Spleen (tissue), 11 donors: ENCODE data around the gene CCDC141. TPM values are rescaled to one million over a fixed set of nuclear protein-coding genes. Genes with fewer than 3 reads are reported as not detected.

Experiments
- DNase-seq: peaks from one replicate; pipeline ENCODE4 v3.0.0-alpha.2; 2020
- H3K27ac ChIP-seq, 8 donors: fragments of 200-600 bp; sonication (generic) in 7 of 8; 1 replicate in 4 of 8; 2 replicates in 4 of 8; pipeline versions ENCODE4 v1.5.0 to v1.8.0; 2016 to 2021; ENCODE audit warnings: inconsistent platforms in 4 of 8, mild to moderate bottlenecking in 4 of 8, moderate library complexity in 1 of 8
- H3K27me3 ChIP-seq, 7 donors: fragments of 200-600 bp; sonication (generic) in 6 of 7; replicated peaks in 1 of 7; 1 replicate in 4 of 7; 2 replicates in 3 of 7; pipeline versions ENCODE4 v1.5.0 to v1.8.0; 2016 to 2021; ENCODE audit warnings: inconsistent platforms in 3 of 7, mild to moderate bottlenecking in 1 of 7
- H3K36me3 ChIP-seq, 6 donors: fragments of 200-600 bp; sonication (generic) in 5 of 6; 1 replicate in 4 of 6; 2 replicates in 2 of 6; pipeline versions ENCODE4 v1.5.0 to v1.8.0; 2016 to 2021; ENCODE audit warnings: inconsistent platforms in 2 of 6
- H3K4me1 ChIP-seq, 6 donors: fragments of 200-600 bp; sonication (generic) in 5 of 6; 1 replicate in 3 of 6; 2 replicates in 3 of 6; pipeline versions ENCODE4 v1.5.0 to v1.8.0; 2016 to 2021; ENCODE audit warnings: inconsistent platforms in 3 of 6
- H3K4me3 ChIP-seq, 8 donors: fragments of 200-600 bp; sonication (generic) in 7 of 8; 1 replicate in 4 of 8; 2 replicates in 4 of 8; pipeline versions ENCODE4 v1.5.0 to v1.8.0; 2016 to 2021; ENCODE audit warnings: inconsistent platforms in 4 of 8, mild to moderate bottlenecking in 4 of 8, moderate library complexity in 2 of 8
- H3K9me3 ChIP-seq, 8 donors: fragments of 200-600 bp; sonication (generic) in 7 of 8; 1 replicate in 4 of 8; 2 replicates in 4 of 8; pipeline versions ENCODE4 v1.5.0 to v1.8.0; 2016 to 2021; ENCODE audit warnings: inconsistent platforms in 4 of 8
- POLR2A ChIP-seq, 3 donors: fragments of 450-650 bp; IDR thresholded peaks; one replicate each; pipeline ENCODE4 v1.5.1; 2017; ENCODE audit warnings: antibody characterized with exemption in 3 of 3, mild to moderate bottlenecking in 1 of 3
- POLR2AphosphoS5 ChIP-seq, 3 donors: sonication (generic); formaldehyde crosslinking; IDR thresholded peaks; one replicate each; pipeline ENCODE4 v1.5.1; 2017; ENCODE audit warnings: antibody characterized with exemption in 3 of 3
- WGBS, 5 donors: extraction: QIAGEN DNeasy Blood & Tissue Kit in 3 of 5; methylation state at CpG; one replicate each; pipeline versions ENCODE4 v1.1.5 to v1.1.7; 2013 to 2018; 5-methylcytosine and 5-hydroxymethylcytosine counted together
- intact Hi-C: fragments of 100-400 bp; cut with DNase I; formaldehyde crosslinking; loops from one replicate; pipeline ENCODE4 v1.15.0; 2023; ENCODE audit warnings: low total_unique reads
- polyA plus RNA-seq, 3 donors: library from polyadenylated mRNA; stranded (reverse); fragments of 200-250 nt; gene quantifications; one replicate each; pipeline ENCODE4 v1.2.1, GENCODE V29; 2013
- total RNA-seq, 7 donors: library from RNA; depleted of rRNA in 3 of 7; stranded (reverse); fragments of >200 nt in 3 of 7; fragmentation: NEBNext Ultra II Directional in 4 of 7; extraction: Animal tissue kit (Norgen Biotek cat#: 25700) in 4 of 7; gene quantifications; one replicate each; pipeline versions ENCODE4 v1.1.0 to v1.2.1, GENCODE V29; 2016 to 2021
- TF ChIP-seq, protein P1 (sequence below), 11 experiments: fragments of 200-600 bp in 7 of 11; fragments of 450-650 bp in 4 of 11; sonication (generic) in 4 of 11; IDR thresholded peaks in 8 of 11; conservative IDR thresholded peaks in 3 of 11; 1 replicate in 7 of 11; 2 replicates in 4 of 11; pipeline versions ENCODE4 v1.4.0 to v1.8.0; 2016 to 2021; ENCODE audit warnings: antibody characterized with exemption in 11 of 11, inconsistent platforms in 4 of 11, mild to moderate bottlenecking in 1 of 11
- donor health status: healthy with polysubstance abuse.
- donor health status: DM: no; HTN: no; CAD: no; lungs with moderate emphysema.
- donor health status: DM: no; HTN: no; CAD: no.
- donor health status: Bipolar disorder and iron deficiency.
- donor health status: healthy.
- donor health status: DM: no; HTN: no; CAD: no.
- donor health status: DM: yes; HTN: yes; CAD: no.

CCDC141 gene
- total and polyA plus RNA-seq, 10 donors = 0.29 to 21.3 (median 11.4) TPM

DNA sequence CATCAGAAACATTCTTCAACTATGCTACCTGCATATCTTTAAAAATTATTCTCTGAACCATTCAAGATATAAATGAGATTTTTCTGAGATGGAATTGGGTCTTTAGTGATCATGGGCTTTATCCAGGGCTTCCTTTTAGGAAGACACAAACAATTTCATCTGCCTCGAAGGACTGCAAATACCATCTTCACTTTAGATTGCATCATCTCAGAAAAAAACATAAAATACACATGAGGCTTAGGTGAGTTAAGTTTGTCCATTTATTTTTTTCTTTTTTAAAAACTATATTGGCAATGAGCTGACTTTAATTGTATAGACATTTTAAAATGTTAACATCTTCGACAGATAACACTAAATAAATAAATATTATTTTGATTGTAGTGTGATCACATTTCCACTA, 262.8 kb downstream of the CCDC141 start:
- Histone ChIP-seq H3K4me3 (no peak overlapping the region), H3K36me3 (peaks cover 0 to 25% (median 0%) of the 10 kb centered on the region in 6 donors), H3K27me3 (no peaks in the 10 kb centered on the region), H3K9me3 (no peaks in the 10 kb centered on the region), H3K4me1 (no peaks in the 10 kb centered on the region), H3K27ac (no peak overlapping the region)
- DNase-seq = no peak
- TF ChIP-seq POLR2AphosphoS5 (IDR thresholded peaks at IDR 0.05) (no peak), POLR2A (IDR thresholded peaks at IDR 0.05) (no peak)
- TF ChIP-seq, protein P1, sequence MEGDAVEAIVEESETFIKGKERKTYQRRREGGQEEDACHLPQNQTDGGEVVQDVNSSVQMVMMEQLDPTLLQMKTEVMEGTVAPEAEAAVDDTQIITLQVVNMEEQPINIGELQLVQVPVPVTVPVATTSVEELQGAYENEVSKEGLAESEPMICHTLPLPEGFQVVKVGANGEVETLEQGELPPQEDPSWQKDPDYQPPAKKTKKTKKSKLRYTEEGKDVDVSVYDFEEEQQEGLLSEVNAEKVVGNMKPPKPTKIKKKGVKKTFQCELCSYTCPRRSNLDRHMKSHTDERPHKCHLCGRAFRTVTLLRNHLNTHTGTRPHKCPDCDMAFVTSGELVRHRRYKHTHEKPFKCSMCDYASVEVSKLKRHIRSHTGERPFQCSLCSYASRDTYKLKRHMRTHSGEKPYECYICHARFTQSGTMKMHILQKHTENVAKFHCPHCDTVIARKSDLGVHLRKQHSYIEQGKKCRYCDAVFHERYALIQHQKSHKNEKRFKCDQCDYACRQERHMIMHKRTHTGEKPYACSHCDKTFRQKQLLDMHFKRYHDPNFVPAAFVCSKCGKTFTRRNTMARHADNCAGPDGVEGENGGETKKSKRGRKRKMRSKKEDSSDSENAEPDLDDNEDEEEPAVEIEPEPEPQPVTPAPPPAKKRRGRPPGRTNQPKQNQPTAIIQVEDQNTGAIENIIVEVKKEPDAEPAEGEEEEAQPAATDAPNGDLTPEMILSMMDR (IDR thresholded peaks at IDR 0.05 in 8 of 11, conservative IDR thresholded peaks at IDR 0.05 in 3 of 11) = no peak
- WGBS, 5 donors = 49 to 92% (median 90%) methylated on average over 2 of the region's 2 CpGs
- intact Hi-C loops = no loop called here

DNA sequence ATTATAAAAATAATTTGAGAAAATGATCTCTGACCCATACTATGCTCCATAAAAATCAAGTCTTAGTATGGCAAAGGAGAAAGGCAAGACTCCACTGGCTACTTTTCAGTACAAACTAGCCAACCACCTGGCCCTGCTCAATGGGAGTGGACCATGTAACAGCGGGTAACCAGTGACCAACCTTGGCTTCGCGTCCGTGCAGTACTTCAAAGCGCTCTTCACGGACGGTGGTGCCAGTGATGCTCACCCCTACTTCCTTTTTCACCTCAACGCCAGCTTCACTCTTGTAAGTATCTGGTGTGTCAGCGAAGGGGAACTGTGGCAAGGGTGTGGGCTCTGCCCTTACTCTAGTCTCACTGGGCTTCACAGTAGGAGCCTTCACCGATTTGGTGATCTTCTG, 266.0 kb downstream of the CCDC141 start:
- Histone ChIP-seq H3K4me3 (no peak overlapping the region), H3K9me3 (no peaks in the 10 kb centered on the region), H3K27me3 (no peaks in the 10 kb centered on the region), H3K36me3 (peaks cover 0 to 20% (median 2%) of the 10 kb centered on the region in 6 donors), H3K4me1 (no peaks in the 10 kb centered on the region), H3K27ac (no peak overlapping the region)
- intact Hi-C loops = no loop called here
- DNase-seq = no peak
- TF ChIP-seq POLR2AphosphoS5 (IDR thresholded peaks at IDR 0.05) = no peak
- TF ChIP-seq POLR2A (IDR thresholded peaks at IDR 0.05) = no peak
- TF ChIP-seq, protein P1 (IDR thresholded peaks at IDR 0.05 in 8 of 11, conservative IDR thresholded peaks at IDR 0.05 in 3 of 11) = no peak
- whole genome bisulfite sequencing, 5 donors = 88 to 98% (median 91%) methylated on average over 10 of the region's 10 CpGs

DNA sequence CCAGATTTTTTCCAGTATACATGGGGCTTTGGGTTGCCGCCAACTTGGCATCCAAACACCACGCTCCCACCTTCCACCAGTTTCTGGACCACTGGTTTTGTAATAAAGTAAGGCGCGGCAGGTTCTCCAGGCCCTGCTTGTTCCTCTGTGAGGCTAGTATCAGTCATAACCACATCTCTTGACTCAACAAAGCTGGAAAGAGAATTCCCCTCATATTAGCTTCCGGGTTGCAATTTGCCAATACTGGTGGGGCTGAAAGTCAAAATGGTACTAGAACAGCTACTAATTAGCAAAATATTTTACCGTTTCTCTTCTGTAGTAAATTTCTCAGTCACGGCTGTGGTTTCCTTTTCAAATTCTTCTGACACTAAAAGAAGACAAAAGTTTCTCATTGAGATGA, 267.7 kb downstream of the CCDC141 start:
- intact Hi-C loops = no loop called here
- H3K4me3 ChIP-seq = no peak overlapping the region
- no peaks in the 10 kb centered on the region for H3K4me1 ChIP-seq
- TF ChIP-seq POLR2AphosphoS5 (IDR thresholded peaks at IDR 0.05) (no peak), POLR2A (IDR thresholded peaks at IDR 0.05) (no peak)
- TF ChIP-seq, protein P1 (IDR thresholded peaks at IDR 0.05 in 8 of 11, conservative IDR thresholded peaks at IDR 0.05 in 3 of 11) = no peak
- no peaks in the 10 kb centered on the region for H3K27me3 ChIP-seq
- H3K9me3 ChIP-seq = no peaks in the 10 kb centered on the region
- peaks cover 0 to 34% (median 4%) of the 10 kb centered on the region in 6 donors for H3K36me3 ChIP-seq
- no peak overlapping the region for H3K27ac ChIP-seq
- WGBS, 5 donors = 81 to 93% (median 91%) methylated on average over 7 of the region's 7 CpGs
- no peak for DNase-seq

Other genes with a start within 250 kb of the CCDC141 start
- 10 to 100 TPM; 15.0 to 28.5 (median 21.8) TPM for gene TTN, start 242.7 kb downstream of the CCDC141 start, total RNA-seq
- under 1 TPM; 0.23 to 0.67 (median 0.57) TPM for gene TTN, start 242.7 kb downstream of the CCDC141 start, polyA plus RNA-seq
- 10 to 100 TPM; 19.9 to 51.7 (median 34.6) TPM for gene SESTD1, start 214.7 kb upstream of the CCDC141 start, total RNA-seq
- 1 to 10 TPM; 5.5 to 6.2 (median 5.6) TPM for gene SESTD1, start 214.7 kb upstream of the CCDC141 start, polyA plus RNA-seq